Esophagus muscularis mucosa (tissue), 4 donors: ENCODE measurements around the gene DOCK1. TPM values are rescaled to one million over a fixed set of nuclear protein-coding genes. Genes with fewer than 3 reads are reported as not detected.

ENCODE experiments used
- DNase-seq: peaks from one replicate; pipeline ENCODE4 v3.0.0-alpha.2; 2017; ENCODE audit errors: extremely low spot score
- H3K27ac ChIP-seq, 4 donors: fragments of 200-600 bp; sonication (generic); replicated peaks in 1 of 4; 1 replicate in 3 of 4; 2 replicates in 1 of 4; pipeline ENCODE4 v1.5.1; 2016 to 2019; ENCODE audit warnings: mild to moderate bottlenecking in 1 of 4
- H3K27me3 ChIP-seq, 4 donors: fragments of 200-600 bp; sonication (generic); one replicate each; pipeline versions ENCODE4 v1.5.1 to v1.6.0; 2016 to 2019
- H3K36me3 ChIP-seq, 4 donors: fragments of 200-600 bp; sonication (generic); one replicate each; pipeline ENCODE4 v1.5.1; 2016 to 2019
- H3K4me1 ChIP-seq, 4 donors: fragments of 200-600 bp; sonication (generic); one replicate each; pipeline ENCODE4 v1.5.1; 2016 to 2019
- H3K4me3 ChIP-seq, 4 donors: fragments of 200-600 bp; sonication (generic); 1 replicate in 2 of 4; 2 replicates in 2 of 4; pipeline ENCODE4 v1.5.1; 2016 to 2019; ENCODE audit warnings: mild to moderate bottlenecking in 4 of 4, moderate library complexity in 1 of 4
- H3K9me3 ChIP-seq, 4 donors: fragments of 200-600 bp; sonication (generic); 1 replicate in 3 of 4; 2 replicates in 1 of 4; pipeline ENCODE4 v1.5.1; 2016 to 2019
- CTCF ChIP-seq, 3 experiments: fragments of 200-600 bp in 2 of 3; fragments of 450-650 bp in 1 of 3; sonication (generic) in 2 of 3; IDR thresholded peaks; one replicate each; pipeline ENCODE4 v1.5.1; 2017 to 2019; ENCODE audit warnings: antibody characterized with exemption in 3 of 3, mild to moderate bottlenecking in 2 of 3, moderate library complexity in 1 of 3
- EP300 ChIP-seq: sonication (generic); formaldehyde crosslinking; IDR thresholded peaks from one replicate; pipeline ENCODE4 v1.6.1; 2017; ENCODE audit warnings: antibody characterized with exemption
- POLR2A ChIP-seq: fragments of 450-650 bp; IDR thresholded peaks from one replicate; pipeline ENCODE4 v1.6.1; 2017; ENCODE audit warnings: antibody characterized with exemption, moderate library complexity, mild to moderate bottlenecking, low read depth
- POLR2AphosphoS5 ChIP-seq, 2 donors: sonication (generic); formaldehyde crosslinking; IDR thresholded peaks; one replicate each; pipeline ENCODE4 v1.6.1; 2017; ENCODE audit warnings: antibody characterized with exemption in 2 of 2
- WGBS: methylation state at CpG from one replicate; pipeline ENCODE4 v1.1.5; 2018; 5-methylcytosine and 5-hydroxymethylcytosine counted together
- intact Hi-C: fragments of 100-400 bp; cut with DNase I; formaldehyde crosslinking; loops from one replicate; pipeline ENCODE4 v1.15.1; 2023
- total RNA-seq, 4 donors: library from RNA; depleted of rRNA; stranded (reverse); fragments of >200 nt; gene quantifications; one replicate each; pipeline versions ENCODE4 v1.1.0 to v1.2.1, GENCODE V29; 2016

DOCK1 gene
- total RNA-seq, 4 donors from 2014 or later, result 41.4 to 60.3 (median 55.3) TPM

- Histone ChIP-seq H3K27ac (no peak overlapping the region), H3K4me1 (peaks cover 0 to 18% (median 14%) of the 10 kb centered on the region in 4 donors), H3K27me3 (no peaks in the 10 kb centered on the region), H3K4me3 (no peak overlapping the region), H3K9me3 (no peaks in the 10 kb centered on the region), H3K36me3 (peaks cover 0 to 12% (median 5%) of the 10 kb centered on the region in 4 donors)
- WGBS, result 96% methylated on average over 4 of the region's 8 CpGs
- TF ChIP-seq CTCF (IDR thresholded peaks at IDR 0.05) (peak in 1 of 3 experiments; percentile 19), POLR2AphosphoS5 (IDR thresholded peaks at IDR 0.05) (no peak)
- intact Hi-C loops, result no loop called here
- DNase-seq, result no peak
These were observed 64.1 kb downstream of the DOCK1 start for GRCh38 chr10:126969310-126969709.

GRCh38 chr10:126972635-126973414 is 67.6 kb downstream of the DOCK1 start:
- H3K4me3 ChIP-seq, result peak overlapping the region in 1 of 4 donors; percentile 7
- intact Hi-C loops, result no loop called here
- H3K27me3 ChIP-seq, result no peaks in the 10 kb centered on the region
- H3K4me1 ChIP-seq, result peaks cover 0 to 18% (median 14%) of the 10 kb centered on the region in 4 donors
- no peak for TF ChIP-seq POLR2A
- TF ChIP-seq POLR2AphosphoS5 (IDR thresholded peaks at IDR 0.05), result no peak
- no peak for TF ChIP-seq CTCF (IDR thresholded peaks at IDR 0.05)
- no peak for TF ChIP-seq EP300
- no peaks in the 10 kb centered on the region for H3K9me3 ChIP-seq
- 28% methylated on average over 10 of the region's 11 CpGs for WGBS
- no peak for DNase-seq
- H3K36me3 ChIP-seq, result peaks cover 0 to 33% (median 14%) of the 10 kb centered on the region in 4 donors
- peak overlapping the region in 2 of 4 donors; percentile 25 to 29 for H3K27ac ChIP-seq

- intact Hi-C loops, result no loop called here
- Histone ChIP-seq H3K27ac (no peak overlapping the region), H3K4me3 (no peak overlapping the region), H3K36me3 (peaks cover 0 to 50% (median 26%) of the 10 kb centered on the region in 4 donors), H3K27me3 (no peaks in the 10 kb centered on the region), H3K9me3 (no peaks in the 10 kb centered on the region), H3K4me1 (peaks cover 0 to 18% (median 14%) of the 10 kb centered on the region in 4 donors)
- WGBS, result 96% methylated on average over 5 of the region's 5 CpGs
- no peak for TF ChIP-seq CTCF (IDR thresholded peaks at IDR 0.05)
- no peak for TF ChIP-seq EP300
- no peak for TF ChIP-seq POLR2A
- no peak for TF ChIP-seq POLR2AphosphoS5 (IDR thresholded peaks at IDR 0.05)
- no peak for DNase-seq
These were observed 70.0 kb downstream of the DOCK1 start for GRCh38 chr10:126975221-126975620.

- Histone ChIP-seq H3K4me3 (no peak overlapping the region), H3K9me3 (no peaks in the 10 kb centered on the region), H3K36me3 (peaks cover 0 to 51% (median 27%) of the 10 kb centered on the region in 4 donors), H3K27me3 (no peaks in the 10 kb centered on the region), H3K4me1 (peaks cover 0 to 17% (median 13%) of the 10 kb centered on the region in 4 donors), H3K27ac (no peak overlapping the region)
- TF ChIP-seq POLR2A, result no peak
- TF ChIP-seq POLR2AphosphoS5 (IDR thresholded peaks at IDR 0.05), result no peak
- TF ChIP-seq CTCF (IDR thresholded peaks at IDR 0.05), result no peak
- TF ChIP-seq EP300, result no peak
- WGBS, result 73% methylated on average over 6 of the region's 6 CpGs
- intact Hi-C loops, result no loop called here
- no peak for DNase-seq
These were observed 72.0 kb downstream of the DOCK1 start for GRCh38 chr10:126977216-126977615.
